ENCODE data around the gene DCUN1D4.
"Not testable (repeated sequence)": the region's sequence is repeated elsewhere in the genome, so short reads cannot be mapped to it uniquely, and the experiment has no call there.

The DCUN1D4 gene

GRCh38 chr4:51855270-51855669 is 12.3 kb downstream of the DCUN1D4 start:
- ATAC-seq: no peak

- no peak for ATAC-seq
These were observed 12.8 kb downstream of the DCUN1D4 start for GRCh38 chr4:51855751-51856150.

- no peak for ATAC-seq
These were observed 15.8 kb downstream of the DCUN1D4 start for GRCh38 chr4:51858605-51859202.

GRCh38 chr4:51859476-51860031 is 16.6 kb downstream of the DCUN1D4 start:
- ATAC-seq: no peak

GRCh38 chr4:51862199-51862598 is 19.2 kb downstream of the DCUN1D4 start:
- ATAC-seq: no peak

GRCh38 chr4:51862781-51863180 is 19.8 kb downstream of the DCUN1D4 start:
- no peak for ATAC-seq

- no peak for ATAC-seq
These were observed 22.8 kb downstream of the DCUN1D4 start for GRCh38 chr4:51865717-51866116.

GRCh38 chr4:51866835-51867234 is 23.9 kb downstream of the DCUN1D4 start:
- no peak for ATAC-seq

- no peak for ATAC-seq
These were observed 24.9 kb downstream of the DCUN1D4 start for GRCh38 chr4:51867689-51868448.

- ATAC-seq: no peak
These were observed 25.5 kb downstream of the DCUN1D4 start for GRCh38 chr4:51868449-51868847.

GRCh38 chr4:51870441-51871188 is 27.7 kb downstream of the DCUN1D4 start:
- ATAC-seq: no peak

- no peak for ATAC-seq
These were observed 29.5 kb downstream of the DCUN1D4 start for GRCh38 chr4:51872283-51872997.

- no peak for ATAC-seq
These were observed 31.6 kb downstream of the DCUN1D4 start for GRCh38 chr4:51874551-51874950.

- ATAC-seq: no peak
These were observed 35.5 kb downstream of the DCUN1D4 start for GRCh38 chr4:51878431-51878830.

GRCh38 chr4:51880016-51880915 is 37.3 kb downstream of the DCUN1D4 start:
- ATAC-seq: no peak

- no peak for ATAC-seq
These were observed 41.1 kb downstream of the DCUN1D4 start for GRCh38 chr4:51884055-51884454.

- ATAC-seq: no peak
These were observed 41.7 kb downstream of the DCUN1D4 start for GRCh38 chr4:51884606-51885005.

GRCh38 chr4:51885363-51885762 is 42.4 kb downstream of the DCUN1D4 start:
- ATAC-seq: no peak

- ATAC-seq: no peak
These were observed 47.8 kb downstream of the DCUN1D4 start for GRCh38 chr4:51890760-51891159.

- not testable (repeated sequence) for ATAC-seq
These were observed 50.4 kb downstream of the DCUN1D4 start for GRCh38 chr4:51893402-51893801.

GRCh38 chr4:51894059-51894645 is 51.2 kb downstream of the DCUN1D4 start:
- no peak for ATAC-seq
